Regular cardiac myocyte (primary cell): ENCODE data around the gene SPNS2. TPM values are rescaled to one million over a fixed set of nuclear protein-coding genes. Genes with fewer than 3 reads are reported as not detected.

ENCODE experiments used
- total RNA-seq: library from RNA; depleted of rRNA; stranded (reverse); fragments of >200 nt; gene quantifications from 2 replicates; pipeline ENCODE4 v1.2.3, GENCODE V29; 2014

The SPNS2 gene, protein sequence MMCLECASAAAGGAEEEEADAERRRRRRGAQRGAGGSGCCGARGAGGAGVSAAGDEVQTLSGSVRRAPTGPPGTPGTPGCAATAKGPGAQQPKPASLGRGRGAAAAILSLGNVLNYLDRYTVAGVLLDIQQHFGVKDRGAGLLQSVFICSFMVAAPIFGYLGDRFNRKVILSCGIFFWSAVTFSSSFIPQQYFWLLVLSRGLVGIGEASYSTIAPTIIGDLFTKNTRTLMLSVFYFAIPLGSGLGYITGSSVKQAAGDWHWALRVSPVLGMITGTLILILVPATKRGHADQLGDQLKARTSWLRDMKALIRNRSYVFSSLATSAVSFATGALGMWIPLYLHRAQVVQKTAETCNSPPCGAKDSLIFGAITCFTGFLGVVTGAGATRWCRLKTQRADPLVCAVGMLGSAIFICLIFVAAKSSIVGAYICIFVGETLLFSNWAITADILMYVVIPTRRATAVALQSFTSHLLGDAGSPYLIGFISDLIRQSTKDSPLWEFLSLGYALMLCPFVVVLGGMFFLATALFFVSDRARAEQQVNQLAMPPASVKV
- total RNA-seq, result 0.96 and 1.1 TPM in 2 replicates

DNA sequence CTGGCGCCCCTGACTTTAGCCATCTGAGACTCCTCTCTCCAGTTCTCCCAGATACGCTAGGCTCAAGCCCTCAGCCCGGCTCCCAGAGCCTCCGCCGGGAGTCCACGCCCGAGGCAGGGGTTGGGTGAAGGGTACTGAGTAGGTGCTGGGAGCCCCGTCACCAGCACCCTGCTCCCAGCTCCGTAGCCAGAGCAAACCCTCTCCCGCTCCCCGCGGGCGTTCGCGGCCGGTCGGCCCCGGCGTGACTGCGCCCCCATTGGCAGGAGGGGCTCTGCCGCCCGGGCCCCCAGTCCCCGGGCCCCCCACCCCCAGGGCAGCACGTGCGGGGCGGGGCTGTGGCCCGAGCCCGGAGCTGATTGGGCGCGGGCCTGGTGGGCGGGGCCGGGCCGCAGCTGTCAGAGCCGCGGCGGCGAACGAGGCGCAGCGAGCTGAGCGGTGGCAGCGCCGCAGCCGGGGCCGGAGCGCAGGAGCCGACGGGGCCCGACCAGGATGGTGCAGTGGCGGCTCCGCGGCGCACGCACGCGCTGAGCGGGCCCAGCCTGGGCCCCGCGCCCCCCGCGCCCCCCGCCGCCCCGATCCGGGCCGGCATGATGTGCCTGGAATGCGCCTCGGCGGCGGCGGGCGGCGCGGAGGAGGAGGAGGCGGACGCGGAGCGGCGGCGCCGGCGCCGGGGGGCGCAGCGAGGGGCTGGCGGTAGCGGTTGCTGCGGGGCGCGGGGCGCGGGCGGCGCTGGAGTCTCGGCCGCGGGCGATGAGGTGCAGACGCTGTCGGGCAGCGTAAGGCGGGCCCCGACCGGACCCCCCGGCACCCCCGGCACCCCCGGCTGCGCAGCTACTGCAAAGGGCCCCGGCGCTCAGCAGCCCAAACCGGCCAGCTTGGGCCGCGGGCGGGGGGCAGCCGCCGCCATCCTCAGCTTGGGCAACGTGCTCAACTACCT, at the start of gene SPNS2:
SPNS2 (plus strand) TSS at position 421 of the 937 bp plus-strand sequence; CDS start at position 588, 167 bp downstream.

DNA sequence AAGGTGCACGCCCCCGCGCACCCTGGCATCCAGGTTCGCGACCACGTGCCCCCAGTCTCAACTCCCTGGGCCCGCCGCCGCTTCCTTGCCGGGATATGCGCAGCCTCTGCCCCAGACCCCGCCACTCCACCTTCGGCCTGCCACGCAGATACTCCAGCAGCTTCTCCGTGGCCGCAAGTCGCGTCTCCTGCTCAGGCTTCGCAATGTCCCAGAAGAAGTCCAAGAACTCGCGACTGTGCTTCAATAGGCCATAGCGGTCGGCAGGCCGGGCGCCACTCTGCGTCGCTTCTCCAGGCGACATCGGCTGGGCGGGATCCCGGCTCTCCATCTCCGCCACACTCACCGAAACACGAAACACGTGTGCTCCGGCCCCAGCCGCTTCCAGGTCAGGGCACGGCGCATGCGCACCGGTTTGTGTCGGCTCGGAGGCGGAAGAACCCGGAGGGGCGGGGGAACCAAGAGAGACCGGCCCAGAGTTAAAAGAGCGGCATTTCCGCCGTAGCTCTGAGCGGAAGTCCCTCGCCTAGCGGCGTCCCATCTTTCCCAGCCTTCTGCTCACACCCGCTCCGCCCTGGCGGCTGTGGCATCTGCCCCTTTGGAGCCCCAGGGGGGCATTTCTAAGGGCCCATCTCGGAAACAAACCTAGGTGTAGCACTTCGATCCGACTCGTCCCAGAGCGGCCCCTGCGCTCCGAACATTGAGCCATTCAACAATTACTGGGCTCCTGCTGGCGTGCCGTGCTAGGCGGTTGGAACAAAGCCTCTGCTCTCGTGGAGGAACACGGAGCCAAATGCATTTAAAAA, 56.5 kb downstream of the SPNS2 start, which contains the start of gene MYBBP1A:
MYBBP1A (minus strand) TSS at position 388 of the 803 bp plus-strand sequence; CDS start at position 328, 60 bp downstream.

DNA sequence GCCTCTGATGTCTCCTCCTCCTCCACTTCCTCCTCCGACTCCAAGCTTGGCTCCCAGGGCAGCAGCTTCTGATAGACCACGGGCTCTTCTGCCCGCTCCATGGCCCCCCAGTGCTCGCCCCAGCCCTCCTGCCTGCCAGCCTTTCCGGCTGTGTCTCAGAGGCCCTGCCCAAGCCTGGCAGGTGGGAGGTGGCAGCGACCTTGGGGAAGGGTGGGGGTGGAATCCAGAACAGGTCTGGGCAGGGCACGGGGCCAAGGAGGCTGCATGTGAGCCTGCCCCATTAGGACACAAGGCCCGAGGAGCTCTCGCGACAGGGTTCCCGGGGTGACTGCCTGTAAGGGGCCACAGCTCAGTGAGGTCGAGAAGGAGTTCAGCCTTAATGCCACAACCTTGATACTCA, 61.7 kb downstream of the SPNS2 start, which contains the start of gene GGT6:
GGT6 (minus strand) TSS at position 157 of the 400 bp plus-strand sequence; CDS start at position 101, 56 bp downstream.

DNA sequence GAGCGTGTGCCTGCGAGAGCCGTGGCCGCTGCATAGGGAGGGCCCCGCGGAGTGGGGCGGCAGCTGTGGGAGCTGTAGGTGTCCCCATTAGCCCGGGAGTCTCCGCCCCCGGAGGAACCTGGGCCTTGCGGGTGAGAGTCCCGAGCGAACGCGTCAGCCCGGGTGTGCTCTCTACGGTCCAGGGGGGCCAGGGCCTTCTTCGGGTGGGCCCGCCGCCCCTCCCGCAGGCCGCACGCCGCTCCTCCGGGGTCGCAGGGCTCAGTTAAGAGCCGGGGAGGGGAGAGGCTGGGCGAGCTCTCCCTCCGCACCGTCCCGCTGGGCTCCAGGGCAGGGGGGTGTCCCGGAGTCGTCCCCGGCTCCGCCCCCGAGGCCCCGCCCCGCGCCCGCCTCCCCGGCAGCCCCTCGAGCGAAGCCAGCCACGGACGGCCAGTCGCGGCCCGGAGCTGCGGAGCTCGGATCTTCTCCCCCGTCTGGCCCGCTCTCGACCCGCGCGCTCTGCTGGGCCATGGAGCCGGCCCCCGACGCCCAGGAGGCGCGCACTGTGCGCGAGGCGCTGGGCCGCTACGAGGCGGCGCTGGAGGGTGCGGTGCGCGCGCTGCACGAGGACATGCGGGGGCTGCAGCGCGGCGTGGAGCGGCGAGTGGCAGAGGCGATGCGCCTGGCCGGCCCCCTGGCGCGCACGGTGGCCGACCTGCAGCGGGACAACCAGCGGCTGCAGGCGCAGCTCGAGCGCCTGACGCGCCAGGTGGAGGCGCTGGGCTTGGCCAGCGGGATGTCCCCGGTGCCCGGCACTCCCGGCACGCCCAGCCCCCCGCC, 85.6 kb downstream of the SPNS2 start, which contains the start of gene SMTNL2:
SMTNL2 (plus strand) TSS at position 429 of the 816 bp plus-strand sequence; CDS start at position 506, 77 bp downstream.

Other genes starting within 250 kb of the SPNS2 start
- 34.7 and 48.5 TPM in 2 replicates for gene ANKFY1, start 234.9 kb upstream of the SPNS2 start, total RNA-seq
- 24.8 and 28.4 TPM in 2 replicates for gene UBE2G1, start 132.2 kb upstream of the SPNS2 start, total RNA-seq
- not detected in 2 replicates for gene SPNS3, start 64.9 kb upstream of the SPNS2 start, total RNA-seq
- gene MYBBP1A, start 56.5 kb downstream of the SPNS2 start, total RNA-seq, result 49.3 and 84.7 TPM in 2 replicates
- gene GGT6, start 61.7 kb downstream of the SPNS2 start, total RNA-seq, result not detected in 2 replicates
- gene SMTNL2, start 85.6 kb downstream of the SPNS2 start, total RNA-seq, result under 0.01 TPM in 2 replicates
- gene ALOX15, start 142.8 kb downstream of the SPNS2 start, total RNA-seq, result not detected in 2 replicates
- gene PELP1, start 205.3 kb downstream of the SPNS2 start, total RNA-seq, result 25.1 and 29.6 TPM in 2 replicates
- gene ARRB2, start 211.8 kb downstream of the SPNS2 start, total RNA-seq, result 2.1 and 3.9 TPM in 2 replicates
- 11.7 and 12.7 TPM in 2 replicates for gene MED11, start 232.5 kb downstream of the SPNS2 start, total RNA-seq
- gene ZMYND15, start 241.0 kb downstream of the SPNS2 start, total RNA-seq, result under 0.01 TPM in 2 replicates
- gene CXCL16, start 241.0 kb downstream of the SPNS2 start, total RNA-seq, result 0.58 and 2.0 TPM in 2 replicates